Activated CD8-positive, alpha-beta memory T cell treated with anti-CD3 and anti-CD28 coated beads, Interleukin-2, amount 50 U/mL, for 1 hour (primary cell): ENCODE measurements around the gene FASN.

ENCODE experiments used
- DNase-seq: peaks from one replicate; pipeline ENCODE4 v3.0.0-alpha.2; 2020; ENCODE audit errors: extremely low read depth

Gene FASN

DNA sequence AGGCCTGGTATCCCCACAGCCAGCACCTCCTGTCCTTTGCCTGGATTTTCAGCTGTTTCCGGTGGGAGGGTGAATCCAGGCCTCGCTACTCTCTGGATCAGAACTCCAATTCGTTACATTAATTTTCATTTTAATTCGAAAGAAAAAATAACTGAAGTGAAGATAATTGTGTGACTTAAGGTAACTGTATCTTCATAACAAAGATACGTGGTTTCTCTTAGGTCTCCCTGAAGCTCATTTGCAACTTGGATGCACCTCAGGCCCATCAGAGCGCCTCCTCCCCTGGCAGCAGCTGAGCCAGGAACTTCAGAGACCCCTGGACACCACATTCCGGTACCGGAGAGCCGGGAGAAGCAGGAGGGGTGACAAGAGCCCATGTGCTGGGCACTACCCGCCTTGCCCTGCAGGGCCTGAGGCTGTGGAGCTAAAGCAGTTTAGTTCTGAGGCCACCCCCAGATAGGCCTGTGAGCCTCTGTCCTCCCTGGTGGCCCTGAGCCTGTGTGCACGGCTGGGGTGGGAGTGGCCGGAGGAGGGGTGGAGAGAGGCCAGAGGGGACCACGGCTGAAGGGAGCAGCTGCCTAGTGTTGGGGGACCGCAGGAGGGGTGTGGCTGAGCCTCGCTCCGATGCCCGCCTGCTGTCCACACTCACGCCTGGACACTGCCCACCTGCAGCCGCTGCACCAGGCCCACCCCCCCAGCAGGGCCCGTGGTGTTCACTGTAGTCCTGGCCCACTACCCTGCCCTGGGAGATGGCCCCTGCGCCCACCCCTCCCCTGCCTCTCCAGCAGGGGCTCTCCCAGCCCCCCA, 21.0 kb downstream of the FASN start:
- no peak for DNase-seq

DNA sequence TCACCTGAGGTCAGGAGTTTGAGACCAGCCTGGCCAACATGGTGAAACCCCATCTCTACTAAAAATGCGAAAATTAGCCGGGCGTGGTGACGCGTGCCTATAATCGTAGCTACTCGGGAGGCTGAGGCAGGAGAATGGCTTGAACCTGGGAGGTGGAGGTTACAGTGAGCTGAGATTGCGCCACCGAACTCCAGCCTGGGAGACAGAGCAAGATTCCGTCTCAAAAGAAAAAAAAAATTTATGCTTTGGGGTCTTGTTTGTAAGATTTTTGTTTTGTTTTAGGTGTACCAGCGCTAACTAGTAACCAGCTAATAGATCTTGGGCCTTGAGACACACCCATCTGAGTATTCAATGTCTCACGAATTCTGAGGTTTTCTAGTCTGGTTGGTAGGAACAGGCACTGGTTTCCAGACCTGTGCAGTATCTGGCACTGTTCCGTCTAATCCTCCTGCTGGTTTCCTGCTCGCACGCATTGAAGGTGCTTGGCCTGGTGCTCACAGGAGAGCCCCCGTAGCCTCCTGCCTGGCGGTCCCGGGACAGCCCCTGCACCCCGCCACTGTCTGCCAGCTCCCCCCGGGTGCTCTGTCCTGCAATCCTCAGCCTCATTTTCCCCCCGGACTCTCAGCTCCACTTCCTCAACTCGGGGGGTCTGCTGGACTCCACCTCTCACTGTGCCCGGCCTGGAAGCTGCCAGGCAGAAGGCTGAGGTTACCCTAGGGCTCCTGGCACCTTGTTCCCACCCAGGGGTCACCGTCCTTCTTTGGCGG, 21.8 kb downstream of the FASN start:
- DNase-seq, result no peak

DNA sequence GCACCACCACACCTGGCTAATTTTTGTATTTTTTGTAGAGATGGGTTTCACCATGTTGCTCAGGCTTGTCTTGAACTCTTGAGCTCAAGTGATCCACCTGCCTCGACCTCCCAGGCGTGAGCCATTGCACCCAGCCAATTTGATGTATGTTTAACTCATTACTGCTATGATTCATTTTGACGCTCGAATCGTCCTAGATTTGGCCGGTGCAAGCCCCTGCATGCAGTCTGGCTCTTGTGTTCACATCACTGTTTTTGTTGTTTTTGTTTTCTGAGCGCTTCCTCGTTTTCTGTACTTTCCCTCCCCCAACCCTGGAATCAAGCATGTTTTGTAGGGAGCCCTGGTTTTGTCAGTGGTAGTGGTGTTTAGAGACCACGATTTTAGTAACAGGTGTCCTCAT, 24.6 kb downstream of the FASN start:
- DNase-seq, result no peak

DNA sequence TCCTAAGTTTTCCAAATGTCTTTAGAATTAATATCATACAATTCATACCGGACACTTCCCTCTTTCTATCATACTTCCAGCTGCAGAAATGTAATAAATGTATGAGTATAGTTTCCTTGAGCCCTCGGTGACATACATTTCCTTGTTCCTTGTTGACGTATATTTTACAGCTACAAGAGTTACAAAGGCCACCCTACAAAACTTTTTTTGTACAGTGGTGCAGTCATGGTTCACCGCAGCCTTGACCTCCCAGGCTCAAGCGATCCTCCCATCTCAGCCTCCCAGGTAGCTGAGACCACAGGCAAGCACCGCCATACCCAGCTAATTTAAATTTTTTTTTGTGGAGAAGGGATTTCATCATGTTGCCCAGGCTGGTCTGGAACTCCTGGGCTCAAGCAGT, 25.2 kb downstream of the FASN start:
- DNase-seq, result no peak

DNA sequence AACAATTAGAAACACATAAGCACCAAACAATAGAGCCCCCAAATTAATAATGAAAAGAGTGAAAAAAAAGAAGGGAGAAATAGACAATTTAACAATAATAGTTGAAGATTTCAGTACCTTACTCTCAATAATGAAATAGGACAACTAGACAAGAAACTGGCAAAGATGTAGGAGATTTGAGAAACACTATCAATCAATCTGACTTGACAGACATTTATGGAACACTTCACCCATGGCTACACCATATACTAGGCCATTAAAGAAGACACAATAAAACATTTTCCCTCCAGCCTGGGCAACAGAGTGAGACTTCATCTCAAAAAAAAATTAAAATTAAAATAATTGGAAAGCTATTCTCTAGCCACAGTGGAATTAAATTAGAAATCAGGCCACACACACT, 27.4 kb downstream of the FASN start:
- no peak for DNase-seq

DNA sequence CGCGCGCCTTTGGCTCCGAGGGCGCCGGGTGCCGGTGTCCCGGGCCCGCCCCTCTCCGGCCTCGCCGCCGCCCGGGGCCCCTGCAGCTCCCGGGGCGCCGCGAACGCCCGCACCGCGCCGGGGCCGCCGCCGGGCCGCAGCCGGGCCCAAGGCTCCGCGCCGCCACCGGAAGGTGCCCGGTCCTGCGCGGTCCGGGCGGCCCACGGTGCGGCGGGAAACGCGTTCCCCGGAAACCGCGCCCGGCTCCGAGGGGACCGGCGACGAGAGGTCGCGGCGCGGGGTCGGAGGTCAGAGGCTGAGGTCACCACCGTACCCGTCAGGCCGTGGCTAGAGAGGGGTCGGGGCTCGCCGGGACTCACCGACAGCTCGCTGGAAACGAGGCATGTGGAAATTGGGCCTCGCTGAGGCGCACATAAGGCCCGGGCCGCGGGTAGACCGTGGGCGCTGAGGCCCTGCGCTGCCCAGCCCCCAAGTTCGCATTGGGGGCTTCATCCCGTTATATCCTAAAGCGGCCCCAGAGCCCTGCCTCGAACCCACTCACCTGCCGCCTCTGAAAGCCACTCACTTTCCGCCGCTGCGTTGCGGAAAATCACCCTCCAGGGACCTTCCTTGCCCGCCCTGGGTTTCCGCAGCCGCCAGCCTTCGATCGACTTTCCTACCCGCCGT, 32.3 kb downstream of the FASN start, which contains the start of gene DUS1L:
Gene DUS1L, minus strand, starts transcription at position 167 of the 666 bp plus-strand sequence. CDS start 745 bp downstream, outside the sequence.
- DNase-seq, result no peak

DNA sequence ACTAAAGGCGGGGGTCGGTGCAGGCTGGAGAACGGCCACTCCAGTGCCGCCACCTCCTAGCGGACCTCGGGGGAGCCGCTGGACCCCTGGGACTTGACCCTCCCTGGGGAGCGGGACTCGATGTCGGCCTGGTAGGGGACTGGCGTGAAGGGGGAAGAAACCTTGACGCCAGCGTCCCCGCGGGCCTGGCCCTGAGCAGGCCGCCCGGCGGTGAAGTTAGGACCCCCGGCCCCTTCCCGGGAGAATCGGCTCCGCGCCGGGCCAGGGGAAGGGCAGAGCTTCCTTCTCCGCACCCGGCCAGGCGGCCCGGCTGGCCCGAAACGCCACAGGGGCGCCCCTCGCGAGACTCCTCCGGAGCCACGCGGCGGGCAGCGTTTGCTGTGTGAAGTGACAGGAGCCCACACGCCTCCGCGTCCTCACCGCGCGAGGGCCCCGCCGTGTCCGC, 32.8 kb downstream of the FASN start:
- no peak for DNase-seq

DNA sequence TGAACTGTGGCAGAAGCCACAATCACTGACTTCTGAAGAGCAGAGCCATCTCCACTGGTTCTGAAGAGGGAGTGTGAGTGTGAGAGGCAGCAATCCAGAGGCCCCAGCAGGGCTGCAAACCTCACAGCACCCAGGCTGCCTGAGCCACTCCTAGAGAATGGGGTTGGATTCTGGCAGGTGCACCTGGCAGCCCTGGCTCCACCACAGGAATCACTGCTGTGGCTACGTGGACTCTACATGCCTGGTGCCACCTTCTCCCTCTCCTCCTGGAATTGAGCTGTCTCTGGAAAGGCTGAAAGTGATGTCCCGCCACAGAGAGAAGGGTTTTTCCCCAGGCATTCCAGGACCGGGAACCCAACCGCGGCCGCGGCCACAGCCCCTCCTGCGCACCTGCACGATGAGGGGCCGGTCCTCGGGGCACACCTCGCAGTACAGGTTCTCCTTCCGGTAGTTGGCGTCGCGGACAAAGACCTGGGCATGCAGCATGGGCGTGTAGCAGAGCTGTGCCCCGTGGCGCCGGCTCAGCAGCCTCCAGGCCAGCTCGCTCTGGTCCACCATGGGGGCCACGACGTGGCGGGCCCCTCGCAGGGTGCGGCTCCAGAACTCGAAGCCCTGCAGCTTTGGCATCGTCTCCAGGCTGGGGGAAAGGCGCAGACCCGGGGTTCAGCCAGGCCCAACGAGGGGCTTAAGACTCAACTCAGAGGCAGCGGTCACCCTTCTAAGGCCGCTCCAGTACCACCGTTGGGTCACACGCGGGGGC, 33.4 kb downstream of the FASN start:
- no peak for DNase-seq

DNA sequence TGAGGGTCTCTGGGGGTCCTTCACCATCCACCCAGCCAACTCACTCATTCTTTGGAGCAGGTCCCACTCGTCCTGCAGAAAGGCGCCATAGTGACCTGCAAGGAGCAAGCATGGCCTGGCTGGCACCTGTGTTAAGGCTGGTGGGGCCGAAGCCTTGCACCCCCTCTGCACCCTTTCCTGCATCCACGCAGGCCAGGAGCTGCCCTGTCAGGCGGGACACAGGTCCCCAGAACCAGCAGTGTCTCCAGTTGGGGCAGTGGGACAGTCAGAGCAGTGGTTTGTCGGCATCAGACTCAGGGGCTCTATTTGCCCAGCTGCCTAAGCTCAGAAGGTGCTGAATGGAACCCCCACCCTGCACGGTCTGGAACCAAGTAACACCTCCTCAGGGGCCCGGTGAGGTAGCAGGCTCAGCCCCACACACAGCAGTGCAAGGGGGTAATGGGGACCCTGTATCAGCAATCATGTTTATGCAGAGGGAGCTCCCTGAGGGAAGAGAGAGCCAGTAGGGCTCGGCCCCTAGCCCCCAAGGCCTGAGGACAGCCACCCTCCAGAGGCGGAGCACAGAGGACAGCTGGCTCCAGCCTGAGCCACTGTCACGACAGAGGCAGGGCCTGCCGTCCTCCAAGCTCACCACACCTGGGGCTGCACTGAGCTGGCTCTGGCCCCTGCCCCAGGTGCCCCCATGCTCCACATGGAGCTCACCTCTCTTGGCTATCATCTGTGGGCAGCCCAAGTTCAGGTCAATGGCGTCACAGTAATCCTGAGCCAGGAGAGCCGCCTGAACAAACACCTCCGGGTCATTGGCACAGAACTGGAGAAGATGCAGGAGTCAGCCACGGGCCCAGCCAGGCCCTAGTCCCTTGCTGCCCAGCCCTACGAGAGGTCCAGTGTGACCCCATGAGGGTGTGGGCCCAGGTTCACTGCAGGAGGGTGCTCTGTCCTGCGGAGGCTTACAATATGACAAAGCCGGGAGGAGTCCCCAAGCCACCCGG, 34.3 kb downstream of the FASN start:
- DNase-seq, result no peak

DNA sequence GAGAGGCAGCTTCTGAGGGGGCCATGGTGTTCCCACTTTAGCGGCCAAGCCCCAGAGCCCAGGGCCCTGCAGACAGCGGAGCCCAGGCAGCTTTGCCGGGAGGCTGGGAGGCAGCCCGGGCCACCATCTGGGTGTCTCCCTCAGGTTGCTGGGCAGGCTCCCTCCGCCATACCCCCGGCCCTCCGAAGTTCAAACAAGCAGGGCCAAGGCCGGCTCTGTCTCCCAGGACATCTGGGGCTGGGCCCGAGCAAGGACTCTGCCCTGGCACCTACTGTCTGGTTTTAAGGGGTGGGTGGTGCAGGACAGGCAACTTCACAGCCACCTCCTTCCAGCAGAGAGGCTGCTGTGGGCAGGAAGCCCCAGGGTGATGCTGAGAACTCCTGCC, 35.1 kb downstream of the FASN start:
- no peak for DNase-seq

DNA sequence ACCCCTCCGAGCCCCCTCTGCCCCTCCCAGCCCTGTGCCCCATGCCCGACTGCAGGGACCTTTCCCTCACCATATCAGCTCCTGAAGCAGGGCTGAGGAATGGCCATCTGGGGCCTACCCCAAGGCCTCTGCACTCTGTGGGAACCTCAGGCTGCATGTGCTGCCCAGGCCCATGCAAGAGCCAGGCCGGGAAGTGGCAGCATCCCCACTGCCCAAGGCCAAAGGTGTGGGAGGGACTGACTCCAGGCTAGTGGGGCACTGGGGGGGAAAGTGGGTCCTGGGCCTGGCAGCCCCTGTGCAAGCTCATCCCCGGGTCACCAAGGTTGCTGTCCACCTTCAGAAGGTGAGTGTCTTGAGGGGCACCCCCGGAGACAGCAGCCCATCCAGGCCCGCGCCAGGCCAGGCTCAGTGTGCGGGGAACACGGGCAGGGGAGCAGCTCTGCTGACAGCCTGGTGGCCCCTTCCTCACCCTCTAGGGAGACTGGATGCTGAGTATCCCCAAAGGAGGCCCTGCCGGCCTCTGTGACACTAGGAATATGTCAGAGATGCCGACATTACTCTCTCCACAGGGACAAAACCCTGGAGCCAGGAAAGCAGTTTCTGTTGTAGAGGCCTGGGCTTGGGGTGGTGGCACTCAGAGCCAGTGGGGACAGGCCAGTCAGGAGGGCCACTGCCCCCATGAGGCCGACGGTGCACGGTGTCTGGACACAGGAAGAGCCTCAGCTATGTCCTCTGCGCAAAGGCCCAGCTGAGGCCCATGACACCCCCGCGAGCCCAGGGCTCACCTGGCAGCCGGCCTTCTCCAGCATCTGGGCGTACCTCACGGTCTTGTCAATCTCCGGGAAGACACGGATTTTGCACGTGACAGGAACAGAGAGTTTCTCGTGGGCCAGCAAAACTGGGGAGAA, 35.7 kb downstream of the FASN start:
- DNase-seq, result no peak

DNA sequence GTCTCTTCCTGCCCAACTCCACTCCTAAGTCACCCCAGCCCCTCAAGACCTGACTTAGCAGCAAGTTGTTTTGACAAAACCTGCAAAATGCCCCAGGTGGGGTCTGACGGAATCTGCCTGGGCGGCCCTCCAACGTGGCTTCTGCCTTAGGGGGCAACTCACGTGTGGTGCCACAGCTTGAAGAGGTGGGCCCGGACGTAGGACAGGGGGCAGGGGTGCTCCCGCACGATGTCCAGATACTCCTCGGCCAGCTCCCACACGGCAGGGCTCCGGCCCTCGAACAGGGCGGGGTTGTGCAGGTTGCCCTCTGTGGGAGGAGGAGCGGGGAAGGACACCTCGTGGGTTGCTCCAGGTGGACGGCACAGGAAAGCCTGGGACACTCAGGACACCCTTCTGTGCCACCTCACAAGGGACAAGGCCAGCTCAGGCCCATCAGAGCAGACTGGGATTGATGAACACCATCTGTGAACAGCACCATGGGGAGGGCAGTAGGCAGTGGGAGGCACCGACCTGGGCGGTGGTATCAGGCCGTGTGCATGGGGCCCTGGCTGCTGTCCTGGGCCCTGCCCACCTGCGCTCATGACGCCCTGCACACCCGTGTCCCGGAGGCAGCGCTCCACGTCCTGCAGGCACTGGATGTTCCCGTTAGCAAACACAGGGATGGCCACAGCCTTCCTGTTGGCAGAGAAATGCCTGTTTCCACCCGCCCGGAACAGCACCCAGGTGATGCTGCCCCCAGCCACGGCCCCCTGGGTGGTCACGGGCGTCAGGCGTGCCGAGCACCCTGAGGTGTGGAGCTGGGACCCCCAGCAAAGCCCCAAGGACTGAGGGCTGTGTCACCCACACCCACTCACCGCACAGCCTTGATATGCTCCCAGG, 36.8 kb downstream of the FASN start:
- no peak for DNase-seq

DNA sequence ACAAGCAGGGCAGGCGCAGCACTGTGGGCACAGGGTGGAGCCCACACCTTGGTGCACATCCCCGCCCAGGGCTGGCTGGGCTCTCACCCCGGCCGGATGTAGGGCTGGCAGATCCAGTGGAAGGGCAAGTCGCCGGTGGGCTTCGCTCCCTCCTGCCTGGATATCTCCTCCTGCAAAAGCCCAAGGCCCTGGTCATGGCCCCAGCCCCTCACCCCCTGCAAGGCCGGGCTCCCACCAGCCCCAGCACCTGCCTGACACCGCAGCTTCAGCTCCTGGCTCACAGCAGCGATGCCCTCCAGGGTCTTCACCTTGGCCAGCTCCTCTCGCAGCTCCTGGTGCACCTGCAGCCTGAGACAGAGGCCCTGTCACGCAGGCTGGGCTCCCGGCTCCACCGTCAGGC, 37.4 kb downstream of the FASN start:
- no peak for DNase-seq

DNA sequence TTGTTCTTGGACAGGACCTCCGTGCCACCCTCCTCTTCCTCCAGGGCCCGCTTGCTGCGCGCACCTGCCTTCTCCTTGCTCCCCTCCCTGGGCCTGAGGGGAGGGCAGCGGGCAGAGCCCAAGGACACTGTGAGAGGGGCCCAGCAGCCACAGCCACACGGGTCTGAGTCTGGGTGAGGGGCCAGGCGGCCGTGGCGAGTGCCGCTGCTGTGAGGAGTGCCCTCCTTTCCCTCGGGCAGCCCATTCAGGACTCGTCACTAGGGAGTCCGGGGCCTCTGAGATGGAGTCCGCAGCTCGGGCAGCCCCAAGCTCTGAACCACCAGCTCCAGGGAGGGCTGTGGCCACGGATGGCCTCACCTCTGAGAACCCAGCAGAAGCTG, 38.0 kb downstream of the FASN start:
- no peak for DNase-seq

DNA sequence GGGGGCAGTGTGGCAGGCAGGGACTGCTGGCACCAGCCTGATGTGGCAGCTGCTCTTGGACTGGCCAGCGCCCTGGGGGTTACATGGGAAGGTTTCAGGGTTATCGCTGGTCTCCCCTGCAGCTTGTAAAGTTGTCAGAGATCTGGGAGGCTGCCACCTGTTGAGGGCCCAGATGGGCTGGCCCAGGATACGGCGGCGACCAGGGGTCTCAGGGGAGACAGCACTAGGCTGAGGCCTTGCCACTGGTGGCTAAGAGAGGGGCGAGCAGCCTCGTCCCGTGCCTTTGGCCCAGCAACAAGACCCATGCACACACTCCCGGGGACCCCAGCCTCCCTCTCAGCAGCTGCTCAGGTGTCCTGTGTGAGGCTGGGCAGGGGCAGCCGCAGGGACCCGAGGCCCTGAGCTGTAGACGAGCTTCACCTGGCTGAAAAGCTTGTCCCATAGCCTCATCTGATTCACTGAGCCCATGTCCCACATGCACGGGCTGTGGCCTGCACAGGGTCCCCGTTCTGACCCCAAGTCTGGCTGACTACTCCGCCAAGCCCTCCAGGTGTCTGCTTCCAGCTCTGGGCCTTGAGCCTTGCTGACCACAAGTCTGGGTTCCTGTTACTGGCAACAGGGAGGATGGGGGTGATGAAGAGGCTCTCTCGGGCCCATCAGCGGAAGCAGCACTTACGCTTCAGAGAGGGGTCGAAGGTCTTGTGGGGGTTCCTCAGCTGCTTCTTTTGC, 38.6 kb downstream of the FASN start:
- no peak for DNase-seq

DNA sequence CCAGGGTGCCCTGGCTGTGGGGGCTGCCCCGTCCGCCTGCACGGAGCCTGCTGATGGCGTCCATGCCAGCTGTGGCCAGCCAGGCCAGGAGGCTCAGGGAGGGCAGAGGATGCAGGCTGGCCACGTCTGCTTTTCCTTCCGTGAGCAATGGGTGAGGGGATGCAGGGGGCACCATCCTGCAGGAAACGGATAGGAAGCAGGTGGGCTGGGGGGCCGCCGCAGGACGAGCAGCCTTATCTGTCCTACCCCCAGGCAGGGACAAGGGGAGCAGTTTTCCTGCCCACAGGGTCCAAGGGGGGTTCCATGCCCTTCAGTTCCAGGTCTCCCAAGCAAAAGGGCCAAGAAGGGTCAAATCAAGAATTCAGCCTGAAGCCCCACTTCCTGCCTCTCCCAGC, 39.2 kb downstream of the FASN start:
- no peak for DNase-seq

DNA sequence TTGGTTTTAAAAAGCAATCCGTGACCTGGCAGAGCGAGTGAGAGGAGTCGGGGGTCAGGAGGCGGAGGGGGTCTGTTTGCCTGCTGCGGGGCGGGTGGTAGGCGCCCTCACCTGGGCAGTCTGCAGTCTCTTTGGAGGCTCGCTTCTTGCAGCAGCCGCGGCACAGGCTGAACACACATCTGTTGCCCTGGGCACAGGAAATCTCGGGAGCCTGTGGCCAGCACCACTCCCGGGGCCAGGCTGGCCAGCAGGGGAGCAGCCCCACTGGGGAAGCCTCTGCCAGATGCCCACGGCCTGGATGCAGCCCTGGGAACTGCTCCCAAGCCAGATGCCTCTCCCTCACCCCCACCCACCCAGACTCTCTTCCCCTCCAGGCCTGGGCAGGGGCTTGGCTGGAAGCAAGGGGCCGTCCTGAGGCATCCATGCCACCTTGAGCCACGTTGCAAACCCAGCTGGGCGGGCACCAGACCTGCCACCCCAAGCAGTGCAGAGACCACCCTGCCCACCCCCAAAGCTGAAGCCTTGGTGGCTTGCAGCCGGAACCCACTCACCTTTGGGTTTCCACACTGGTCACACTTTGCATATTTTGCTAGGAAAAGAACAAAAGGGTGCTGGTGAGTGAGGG, 39.7 kb downstream of the FASN start:
- DNase-seq, result no peak
